HG02571 (cell line): ENCODE data around the gene LCE1D.

Experiments
- ATAC-seq: cut with Tn5 transposase; IDR thresholded peaks from one replicate; pipeline ENCODE4 v1.9.1; 2021; ENCODE audit warnings: mild to moderate bottlenecking, moderate library complexity; ENCODE audit not compliant: unreplicated experiment

LCE1D gene

GRCh38 chr1:152796421-152796820, at the start of gene LCE1D:
Gene LCE1D (plus strand): TSS chr1:152796721. CDS start chr1:152797795, 1,074 bp downstream.
- ATAC-seq, result no peak

- ATAC-seq, result no peak
These were observed 48.7 kb upstream of the LCE1D start for GRCh38 chr1:152747831-152748230.

GRCh38 chr1:152752225-152752624, 44.3 kb upstream of the LCE1D start:
- ATAC-seq, result no peak

- ATAC-seq, result no peak
These were observed 42.9 kb upstream of the LCE1D start for GRCh38 chr1:152753586-152753985.

GRCh38 chr1:152756872-152757271, 39.6 kb upstream of the LCE1D start:
- ATAC-seq, result no peak

GRCh38 chr1:152757747-152758146, 38.8 kb upstream of the LCE1D start, which contains the start of gene KPRP:
Gene KPRP (plus strand): TSS chr1:152758025. CDS start chr1:152759589, 1,564 bp downstream.
- no peak for ATAC-seq

GRCh38 chr1:152758636-152759035, 37.9 kb upstream of the LCE1D start:
- ATAC-seq, result no peak

GRCh38 chr1:152759453-152760173, 36.9 kb upstream of the LCE1D start:
- ATAC-seq, result no peak

GRCh38 chr1:152760551-152761190, 35.9 kb upstream of the LCE1D start:
- no peak for ATAC-seq

GRCh38 chr1:152761609-152762213, 34.8 kb upstream of the LCE1D start:
- no peak for ATAC-seq

GRCh38 chr1:152768847-152769533, 27.5 kb upstream of the LCE1D start:
- ATAC-seq, result no peak

- ATAC-seq, result no peak
These were observed 26.1 kb upstream of the LCE1D start for GRCh38 chr1:152770411-152770810.

GRCh38 chr1:152774875-152775274, 21.6 kb upstream of the LCE1D start, which contains the start of gene LCE1F:
Gene LCE1F (plus strand): TSS chr1:152775140. CDS start chr1:152776372, 1,232 bp downstream.
- ATAC-seq, result no peak

- ATAC-seq, result no peak
These were observed 20.2 kb upstream of the LCE1D start for GRCh38 chr1:152776361-152776760.

- no peak for ATAC-seq
These were observed 18.9 kb upstream of the LCE1D start for GRCh38 chr1:152777510-152778137.

- ATAC-seq, result no peak
These were observed 13.4 kb upstream of the LCE1D start for GRCh38 chr1:152783095-152783494.

GRCh38 chr1:152786077-152786476, 10.4 kb upstream of the LCE1D start, which contains the start of gene LCE1E:
Gene LCE1E (plus strand): TSS chr1:152786257. CDS start chr1:152787300, 1,043 bp downstream.
- ATAC-seq, result no peak

- ATAC-seq, result no peak
These were observed 835 bp upstream of the LCE1D start for GRCh38 chr1:152795686-152796085.

GRCh38 chr1:152801333-152801732, 4.8 kb downstream of the LCE1D start:
- ATAC-seq, result no peak

- no peak for ATAC-seq
These were observed 10.1 kb downstream of the LCE1D start, which contains the start of gene LCE1C for GRCh38 chr1:152806576-152806975. Gene LCE1C (minus strand): TSS chr1:152806651. CDS start chr1:152805478, 1,173 bp downstream.

- ATAC-seq, result no peak
These were observed 14.5 kb downstream of the LCE1D start for GRCh38 chr1:152811050-152811449.
